Measurements from ENCODE around the gene PCBP4.

PCBP4 gene

DNA sequence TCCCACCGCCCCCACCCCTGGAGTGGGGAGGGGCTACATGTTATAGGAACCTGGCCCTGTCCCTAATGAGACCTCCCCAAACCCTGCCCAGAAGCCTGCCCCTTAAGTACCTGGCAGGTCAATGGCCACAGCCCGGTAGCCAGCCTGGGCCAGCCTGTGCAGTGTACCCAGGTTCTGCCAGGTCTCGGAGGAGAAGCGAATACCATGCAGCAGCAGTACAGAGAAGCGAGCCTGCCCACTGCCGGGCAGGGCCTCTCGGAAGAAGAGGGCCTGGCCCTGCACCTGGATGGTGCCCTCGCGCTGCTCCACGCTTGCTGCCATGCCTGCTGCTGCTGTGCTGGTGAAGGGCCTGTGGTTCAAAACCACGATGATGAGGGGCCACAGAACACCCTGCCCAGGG lies 4.1 kb upstream of the PCBP4 start:
- DNase-seq (ENCODE audit: low spot score): no peak

DNA sequence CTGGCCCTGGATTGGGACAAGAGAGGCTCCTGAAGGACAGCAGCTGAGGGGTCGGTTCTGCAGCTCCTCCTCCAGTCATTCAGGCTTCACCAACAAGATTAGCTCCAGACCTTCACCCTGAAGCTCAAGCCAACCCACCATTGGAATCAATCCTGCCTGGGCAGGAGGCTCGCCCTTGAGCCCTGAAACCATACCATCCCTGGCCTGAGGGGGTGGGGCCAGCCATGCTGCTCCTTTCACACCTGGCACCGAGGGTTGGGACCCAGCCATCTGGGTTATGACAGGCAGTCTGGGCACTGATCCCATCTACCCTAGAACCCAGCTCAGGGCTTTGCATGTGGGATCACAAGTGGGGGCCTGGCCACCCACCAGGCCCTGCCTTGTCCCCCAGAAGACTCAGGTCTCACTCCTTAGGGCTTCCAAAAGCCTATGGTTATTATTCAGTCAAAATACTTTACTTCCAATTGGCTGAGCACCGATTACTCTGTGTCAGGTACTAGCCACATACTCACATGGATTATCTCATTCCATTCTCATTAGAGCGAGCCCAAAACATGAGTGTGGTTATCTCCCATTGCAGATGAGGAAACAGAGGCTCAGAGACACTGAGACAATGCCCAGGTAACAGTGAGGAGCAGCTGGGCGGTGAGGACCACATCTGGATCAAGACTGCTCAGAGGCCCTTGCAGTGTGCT lies 3.5 kb upstream of the PCBP4 start:
- DNase-seq (ENCODE audit: low spot score): no peak

DNA sequence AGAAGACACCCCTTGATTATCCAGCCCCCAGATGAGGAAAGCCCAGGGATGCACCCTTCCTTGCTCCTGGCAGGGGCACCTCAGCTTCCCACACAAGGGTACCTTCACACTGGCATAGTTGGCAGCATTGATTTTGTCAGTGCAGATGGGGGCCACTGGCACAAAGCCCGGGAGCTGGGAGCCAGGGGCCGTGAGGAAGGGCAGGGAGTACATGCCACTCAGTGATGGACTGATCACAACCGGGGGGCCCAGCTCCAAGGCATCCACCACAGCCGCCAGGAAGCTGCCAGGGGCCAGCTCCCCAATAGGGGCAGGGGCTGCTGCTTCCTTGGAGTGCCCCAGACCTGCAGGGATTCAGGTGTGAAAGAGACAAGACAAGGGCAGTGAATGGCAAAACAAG lies 2.6 kb upstream of the PCBP4 start:
- DNase-seq (ENCODE audit: low spot score): no peak

DNA sequence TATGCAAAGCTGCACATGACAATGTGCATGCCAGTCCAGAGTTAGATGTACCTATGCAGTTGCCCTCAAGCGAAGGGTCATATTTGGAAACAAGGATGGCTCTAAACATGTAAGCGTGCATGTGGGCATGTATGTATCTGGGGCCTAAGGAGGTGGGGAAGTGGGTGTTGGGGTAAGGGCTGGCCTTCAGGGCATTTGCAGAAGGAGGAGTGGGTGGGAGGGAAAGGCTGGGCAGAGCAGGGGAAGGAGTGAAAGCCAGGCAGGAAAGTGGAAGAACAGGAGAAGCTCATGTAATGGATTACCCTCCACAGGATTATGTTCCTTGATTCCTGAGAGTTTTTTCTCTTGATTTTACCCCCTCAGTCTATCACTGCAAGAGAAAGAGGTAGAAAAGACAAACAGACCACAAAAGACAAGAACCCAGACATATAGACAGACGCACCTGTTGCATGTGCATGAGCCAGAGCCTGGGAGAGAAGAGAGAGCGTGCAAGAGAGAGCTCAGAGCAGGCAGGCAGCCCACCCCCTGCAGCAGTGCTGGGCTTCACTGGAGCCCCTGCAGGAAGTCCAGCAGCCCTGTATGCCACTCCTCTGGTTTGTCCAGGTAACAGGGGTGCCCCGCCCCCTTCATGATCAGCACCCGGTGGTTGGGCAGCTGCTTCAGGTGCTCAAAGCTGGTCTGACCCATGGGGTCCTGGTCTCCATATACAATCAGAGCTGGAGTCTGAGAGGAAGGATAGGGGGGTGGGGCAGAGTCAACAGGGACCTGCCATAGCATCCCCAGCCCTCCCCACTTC lies 1.8 kb upstream of the PCBP4 start:
- no peak for DNase-seq (ENCODE audit: low spot score)

DNA sequence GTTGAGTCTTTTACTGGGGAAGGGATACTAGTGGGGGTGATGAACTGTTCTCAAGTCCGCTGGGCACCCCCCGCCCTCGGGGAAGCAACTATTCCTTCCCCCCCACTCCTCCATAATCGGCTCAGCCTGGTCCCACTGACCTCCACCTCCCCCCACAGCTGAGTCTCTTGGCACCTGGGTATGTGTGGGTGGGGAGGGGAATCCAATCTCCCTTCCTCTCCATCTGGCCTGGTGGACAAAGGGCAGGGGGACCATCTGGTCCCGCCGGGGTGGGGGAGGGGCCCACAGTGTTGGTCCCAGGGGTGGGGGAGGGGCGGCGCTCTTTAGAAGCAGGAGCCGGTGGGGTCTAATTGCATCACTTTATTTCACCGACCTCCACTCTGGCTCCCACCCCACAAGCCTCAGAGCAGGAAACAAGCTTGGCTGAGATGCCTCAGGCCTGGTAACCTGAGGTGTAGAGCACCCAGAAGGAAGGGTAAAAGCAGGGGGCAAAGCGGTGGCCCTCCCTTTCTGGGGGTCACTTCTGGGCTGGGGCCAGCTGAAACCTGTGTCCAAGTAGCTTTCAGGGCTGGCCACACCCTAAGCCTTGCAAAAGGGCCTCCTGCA lies 1.0 kb upstream of the PCBP4 start:
- DNase-seq (ENCODE audit: low spot score): no peak

DNA sequence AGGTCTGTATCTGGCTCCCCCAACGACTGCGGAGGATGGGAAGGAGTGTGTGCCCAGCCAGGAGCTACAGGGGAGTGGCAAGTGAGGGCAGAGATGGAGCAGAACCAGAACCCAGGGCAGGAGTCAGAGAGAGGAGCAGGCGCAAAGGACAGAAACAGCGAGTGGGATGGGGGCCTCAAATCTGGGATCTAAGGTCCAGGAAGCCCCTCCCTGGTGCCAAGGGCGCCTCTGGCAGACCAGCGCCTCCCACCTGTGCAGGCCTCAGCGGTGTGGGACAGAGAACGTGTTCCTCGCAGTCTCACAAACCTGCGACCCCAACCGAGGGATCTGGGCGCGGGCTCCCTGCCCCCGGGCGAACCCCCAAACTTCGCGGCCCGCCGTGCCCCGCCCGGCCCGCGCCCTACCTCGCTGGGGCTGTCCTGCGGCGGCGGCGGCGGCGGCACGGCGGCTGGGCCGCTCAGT lies 301 bp downstream of the PCBP4 start:
- no peak for DNase-seq (ENCODE audit: low spot score)

DNA sequence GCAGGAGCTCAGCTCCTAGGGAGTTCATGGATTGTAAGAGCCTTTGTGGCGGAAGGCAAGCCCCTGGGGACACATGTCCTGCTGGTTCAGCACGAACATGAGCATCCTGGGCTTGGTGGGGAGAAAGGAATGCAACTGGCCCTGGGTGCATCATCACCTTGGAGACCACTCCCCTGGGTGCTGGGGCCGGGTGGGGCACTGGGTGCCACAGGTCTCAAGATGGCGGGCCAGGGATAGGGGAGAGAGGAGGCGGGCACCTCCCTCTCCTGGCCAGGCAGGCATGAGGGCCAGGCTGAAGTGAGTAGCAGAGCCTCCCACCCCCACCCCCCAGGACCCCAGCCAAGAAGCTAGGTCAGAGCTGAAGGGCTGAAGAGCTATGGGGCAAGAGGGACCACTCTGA lies 768 bp downstream of the PCBP4 start:
- DNase-seq (ENCODE audit: low spot score): no peak

DNA sequence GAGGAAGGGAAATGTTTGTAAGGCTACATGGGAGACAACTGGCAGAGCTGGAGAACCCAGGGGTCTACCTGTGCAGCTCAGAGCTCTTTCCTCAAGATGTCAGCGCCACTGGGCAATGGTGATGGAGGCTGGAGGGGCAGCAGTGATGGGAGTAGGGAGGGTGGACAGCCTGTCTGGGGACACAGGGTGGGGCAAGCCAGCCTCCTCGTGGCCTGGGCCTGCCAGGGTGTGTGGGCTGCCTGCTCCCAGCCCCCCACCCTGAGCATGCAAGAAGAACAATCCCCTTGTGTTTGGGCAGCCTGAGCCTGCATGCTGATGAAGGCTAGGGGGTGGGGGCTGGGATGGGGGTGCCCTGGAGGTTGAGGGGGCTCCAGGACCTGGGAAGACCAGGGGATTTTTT lies 1.2 kb downstream of the PCBP4 start:
- DNase-seq (ENCODE audit: low spot score): peak; percentile 90

DNA sequence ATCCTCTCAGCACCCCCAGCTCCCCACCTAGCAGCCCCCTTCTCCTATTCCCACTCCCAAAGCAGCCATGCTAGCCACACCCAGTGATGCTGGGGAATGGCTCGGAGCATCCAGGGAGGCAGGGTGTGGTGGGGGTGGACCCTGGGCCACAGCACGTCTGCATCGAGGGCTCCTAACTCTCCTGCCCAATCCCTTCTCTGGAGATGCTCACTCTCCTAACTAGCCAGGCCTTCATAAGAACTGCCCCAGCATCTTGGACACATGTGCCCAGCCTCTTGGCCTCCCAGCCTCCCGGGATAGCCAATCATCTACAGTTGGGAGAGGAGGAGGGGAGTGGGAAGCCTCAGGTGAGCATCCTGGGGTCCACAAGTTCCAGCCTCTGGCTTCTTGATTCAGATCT lies 2.7 kb downstream of the PCBP4 start:
- no peak for DNase-seq (ENCODE audit: low spot score)

DNA sequence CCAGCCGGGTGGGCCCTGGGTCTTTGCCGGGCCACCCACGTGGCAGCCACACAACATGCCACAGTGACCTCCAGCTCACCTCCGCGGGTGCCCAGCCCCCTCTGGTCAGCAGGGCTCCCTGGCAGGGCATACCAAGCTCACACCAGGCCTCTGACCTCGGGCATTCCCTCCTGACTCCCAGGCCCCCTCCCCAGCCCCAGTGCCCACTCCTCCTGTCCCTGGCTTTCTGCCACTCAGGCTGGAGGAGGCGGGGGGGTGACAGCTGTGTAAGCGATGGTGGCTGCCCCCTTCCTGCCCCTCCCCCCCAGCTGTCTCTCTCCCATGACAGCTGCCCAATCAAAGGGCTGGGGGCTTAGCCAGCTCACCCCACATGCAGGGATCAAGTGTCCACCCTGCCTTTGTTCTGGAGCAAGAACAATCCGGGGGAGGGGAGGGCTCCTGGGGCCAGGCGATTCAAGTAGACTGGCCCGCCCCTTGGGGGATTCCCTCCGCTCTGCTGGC lies 3.3 kb downstream of the PCBP4 start:
- peak; percentile 37 for DNase-seq (ENCODE audit: low spot score)

DNA sequence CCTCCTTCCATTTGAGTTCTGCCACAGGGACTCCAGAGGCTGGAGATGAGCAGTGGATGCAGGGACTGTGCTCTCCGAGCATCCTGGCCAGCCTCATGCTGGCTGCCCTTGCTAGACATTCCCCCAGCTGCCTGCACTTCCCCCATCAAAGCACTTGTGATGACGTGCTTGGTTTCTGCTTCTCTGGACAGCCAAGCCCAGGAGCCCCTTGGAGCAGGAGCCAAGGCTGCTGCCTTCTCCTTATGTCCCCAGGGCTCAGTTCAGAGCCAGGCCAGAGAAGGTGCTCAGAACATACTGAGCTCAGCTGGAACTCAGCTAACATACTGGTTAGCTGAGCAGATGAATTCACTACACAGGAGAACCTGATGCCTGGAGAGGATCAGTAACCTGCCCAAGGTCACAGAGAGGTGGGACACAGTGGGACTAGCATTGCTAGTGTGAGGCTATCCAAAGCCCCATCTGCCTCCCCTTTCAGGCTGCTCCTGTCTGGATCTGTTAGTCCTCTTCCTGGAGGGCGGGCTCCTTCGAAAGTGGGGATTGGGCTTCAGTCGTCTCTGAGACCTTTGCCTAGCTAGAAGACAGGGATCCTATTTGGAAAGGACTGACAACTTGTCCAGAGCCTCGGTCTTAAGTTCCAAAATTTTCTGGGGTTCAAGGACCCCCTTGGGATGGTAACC lies 4.3 kb downstream of the PCBP4 start:
- DNase-seq (ENCODE audit: low spot score): peak; percentile 48

DNA sequence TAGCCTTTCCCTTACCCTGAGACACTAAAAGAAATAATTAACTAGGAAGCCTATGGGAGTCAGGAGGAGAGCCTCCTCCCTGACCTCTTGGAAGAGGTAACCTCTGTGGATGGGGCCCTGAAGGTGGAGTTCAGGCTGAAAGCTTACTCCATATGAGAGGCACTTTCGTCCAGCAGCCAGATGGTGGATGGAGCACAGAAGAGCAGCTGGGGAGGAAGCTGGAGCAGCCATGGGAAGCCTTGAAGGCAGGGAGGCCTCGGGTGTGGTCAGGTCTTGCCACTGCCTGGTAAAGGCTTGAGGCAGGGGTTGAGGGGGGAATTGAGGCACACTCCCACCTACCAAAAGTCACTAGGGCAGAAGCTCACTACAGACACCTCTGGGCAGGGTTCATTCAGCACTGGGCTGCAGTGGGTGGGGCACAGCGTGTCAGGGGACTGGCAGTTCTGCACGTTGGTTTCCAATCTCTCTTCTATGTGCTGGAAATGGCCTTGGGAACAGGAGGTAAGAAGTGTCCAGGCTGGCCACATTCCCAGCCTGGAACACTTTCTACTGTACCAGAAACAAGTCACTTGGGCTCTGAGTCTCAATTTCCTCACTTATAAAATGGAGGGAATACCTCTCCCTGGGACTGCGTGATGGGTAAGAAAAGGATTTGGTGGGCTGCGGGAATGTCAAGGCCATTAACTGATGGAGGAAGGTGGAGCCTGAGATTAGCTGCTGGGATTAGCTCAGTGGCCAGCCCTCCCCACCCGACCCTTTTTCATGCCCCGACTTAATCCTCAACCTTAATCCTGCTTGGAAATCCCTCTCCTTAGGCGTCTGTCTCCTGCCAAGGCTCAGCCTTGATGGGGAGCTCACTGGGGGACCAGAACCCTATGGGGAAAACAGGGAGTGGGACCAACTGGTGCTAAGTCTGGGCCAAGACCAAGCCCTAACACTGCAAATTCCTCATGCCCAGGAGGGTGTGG lies 5.4 kb downstream of the PCBP4 start:
- no peak for DNase-seq (ENCODE audit: low spot score)

DNA sequence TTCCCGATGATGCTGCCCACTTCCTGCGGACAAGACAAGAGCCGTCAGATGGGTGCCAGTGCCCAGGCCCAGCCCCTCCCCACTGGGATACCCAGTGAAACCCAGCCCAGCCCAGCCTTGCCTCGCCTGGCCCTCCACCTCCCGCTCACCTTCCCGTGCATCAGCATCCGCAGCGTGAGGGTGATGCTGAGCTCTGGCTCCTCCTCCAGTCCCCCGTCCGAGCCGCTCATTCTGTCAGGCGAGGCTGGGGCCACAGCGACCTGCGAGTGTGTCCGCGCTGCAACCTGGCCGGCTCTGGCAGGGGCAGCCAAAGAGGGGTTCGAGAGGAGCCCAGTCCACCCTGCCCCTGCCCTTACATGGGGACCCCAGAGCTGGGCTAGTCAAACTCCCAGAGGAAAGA lies 6.2 kb downstream of the PCBP4 start:
- no peak for DNase-seq (ENCODE audit: low spot score)

DNA sequence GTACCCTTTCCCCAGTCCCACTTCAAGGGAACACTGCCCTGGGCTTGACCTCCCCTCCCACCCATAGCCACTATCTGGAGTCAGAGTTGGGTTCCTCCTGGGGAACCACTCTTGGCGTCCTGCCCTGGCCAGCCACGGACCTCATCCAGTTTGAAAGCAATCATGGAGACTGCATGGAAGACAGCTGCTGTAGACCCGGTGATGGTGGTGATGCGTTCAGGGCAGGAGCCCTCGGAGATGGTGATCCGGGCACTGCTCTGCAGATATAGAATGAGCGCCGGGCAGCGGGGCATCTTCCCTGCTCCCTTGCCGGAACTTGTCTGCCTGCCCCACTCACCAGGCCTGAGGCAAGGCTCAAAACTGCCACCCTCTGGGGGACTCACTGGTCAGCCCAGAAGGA lies 6.9 kb downstream of the PCBP4 start:
- DNase-seq (ENCODE audit: low spot score): no peak

DNA sequence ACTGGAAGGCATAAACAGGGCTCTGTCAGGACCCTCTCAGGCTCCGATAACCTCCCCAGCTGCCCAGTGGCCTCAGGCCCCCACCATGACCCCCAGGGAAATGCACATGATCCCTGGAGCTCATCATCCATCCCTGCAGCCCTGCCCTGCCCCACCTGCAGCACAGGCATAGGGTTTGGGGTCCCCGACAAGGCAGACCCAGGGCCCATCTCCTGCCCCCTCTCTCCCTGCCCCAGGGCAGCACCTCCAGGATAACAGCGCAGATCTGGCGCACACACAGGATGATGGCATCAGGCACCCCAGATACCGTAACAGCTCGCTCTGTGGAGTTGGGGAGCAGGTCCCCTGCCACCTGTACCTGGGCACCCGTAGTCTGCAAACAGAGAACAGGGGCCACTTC lies 7.6 kb downstream of the PCBP4 start:
- DNase-seq (ENCODE audit: low spot score): no peak

DNA sequence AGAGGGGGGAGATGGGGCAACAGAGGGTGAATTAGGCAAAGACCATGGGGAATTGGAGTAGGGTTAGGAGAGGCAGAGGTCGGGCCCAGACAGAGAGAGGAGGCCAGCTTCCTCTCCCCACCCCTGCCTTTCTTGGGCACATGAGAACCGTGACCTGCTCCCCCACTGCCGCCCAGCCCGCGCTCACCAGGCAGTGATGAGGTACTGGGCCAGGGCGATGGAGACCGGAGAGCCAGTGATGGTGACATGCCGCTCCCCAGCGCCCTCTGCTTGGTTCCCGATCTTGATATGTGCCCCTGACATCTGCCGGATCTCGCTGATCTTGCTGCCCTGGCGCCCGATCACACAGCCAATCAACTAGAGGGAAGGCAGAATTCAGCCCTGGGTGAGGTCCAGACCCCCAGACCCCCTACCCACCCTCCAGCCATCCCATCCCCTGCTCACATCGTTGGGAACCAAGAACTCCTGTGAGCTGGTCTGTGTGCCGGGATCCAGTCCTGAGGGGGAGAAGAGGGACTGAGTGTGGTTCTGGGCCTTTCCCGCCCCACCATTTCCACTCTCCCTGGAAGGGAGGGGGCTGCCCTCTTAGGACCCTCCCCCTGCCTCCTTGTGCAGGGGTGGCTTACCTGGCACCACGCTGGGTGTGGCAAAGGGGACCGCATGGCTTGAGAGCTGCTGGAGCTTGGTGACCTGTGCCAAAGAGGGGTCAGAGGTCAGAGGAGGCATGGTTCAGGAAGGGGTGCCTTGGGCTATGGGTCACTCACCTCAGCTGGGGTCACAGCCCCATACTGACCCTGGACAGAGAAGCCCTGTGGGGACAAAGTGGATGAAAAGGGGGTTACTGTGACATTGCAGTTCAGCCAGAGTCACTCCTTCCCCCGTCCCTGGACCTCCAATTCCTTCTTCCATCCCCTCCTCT lies 8.4 kb downstream of the PCBP4 start:
- no peak for DNase-seq (ENCODE audit: low spot score)

DNA sequence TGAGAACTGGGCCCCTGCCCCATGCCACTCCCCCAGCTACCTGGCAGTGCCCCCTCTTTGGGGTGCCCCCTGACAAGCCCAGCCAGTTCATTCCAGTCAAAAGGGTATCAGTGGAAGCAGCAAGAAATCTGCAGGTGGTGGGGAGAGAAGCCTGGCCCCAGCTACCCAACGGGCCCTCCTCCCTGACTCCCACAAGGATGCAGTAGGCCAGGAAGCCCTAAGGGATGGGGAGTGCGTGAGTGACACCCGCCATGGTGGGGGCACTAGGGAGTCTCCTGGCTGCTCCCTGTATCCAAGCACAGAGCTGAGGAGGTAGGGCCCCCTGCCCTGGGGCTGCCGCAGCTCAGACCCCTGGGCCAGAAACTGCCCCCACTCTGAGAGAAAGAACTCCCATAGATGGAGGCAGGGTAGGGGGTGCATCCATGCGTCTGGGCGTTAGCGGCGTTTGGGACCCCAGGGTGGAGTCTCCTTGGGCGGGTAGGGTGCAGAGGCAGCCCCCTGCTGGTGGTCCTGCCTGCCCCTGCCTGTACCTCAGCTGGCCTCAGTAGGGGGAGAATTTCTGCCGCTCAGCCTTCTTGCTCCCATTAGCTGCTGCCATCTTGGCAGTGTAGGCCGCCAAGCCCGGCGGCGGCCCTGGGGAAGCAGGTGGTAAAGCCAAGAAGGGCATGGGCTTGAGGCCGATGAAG lies 9.6 kb downstream of the PCBP4 start:
- DNase-seq (ENCODE audit: low spot score): no peak

DNA sequence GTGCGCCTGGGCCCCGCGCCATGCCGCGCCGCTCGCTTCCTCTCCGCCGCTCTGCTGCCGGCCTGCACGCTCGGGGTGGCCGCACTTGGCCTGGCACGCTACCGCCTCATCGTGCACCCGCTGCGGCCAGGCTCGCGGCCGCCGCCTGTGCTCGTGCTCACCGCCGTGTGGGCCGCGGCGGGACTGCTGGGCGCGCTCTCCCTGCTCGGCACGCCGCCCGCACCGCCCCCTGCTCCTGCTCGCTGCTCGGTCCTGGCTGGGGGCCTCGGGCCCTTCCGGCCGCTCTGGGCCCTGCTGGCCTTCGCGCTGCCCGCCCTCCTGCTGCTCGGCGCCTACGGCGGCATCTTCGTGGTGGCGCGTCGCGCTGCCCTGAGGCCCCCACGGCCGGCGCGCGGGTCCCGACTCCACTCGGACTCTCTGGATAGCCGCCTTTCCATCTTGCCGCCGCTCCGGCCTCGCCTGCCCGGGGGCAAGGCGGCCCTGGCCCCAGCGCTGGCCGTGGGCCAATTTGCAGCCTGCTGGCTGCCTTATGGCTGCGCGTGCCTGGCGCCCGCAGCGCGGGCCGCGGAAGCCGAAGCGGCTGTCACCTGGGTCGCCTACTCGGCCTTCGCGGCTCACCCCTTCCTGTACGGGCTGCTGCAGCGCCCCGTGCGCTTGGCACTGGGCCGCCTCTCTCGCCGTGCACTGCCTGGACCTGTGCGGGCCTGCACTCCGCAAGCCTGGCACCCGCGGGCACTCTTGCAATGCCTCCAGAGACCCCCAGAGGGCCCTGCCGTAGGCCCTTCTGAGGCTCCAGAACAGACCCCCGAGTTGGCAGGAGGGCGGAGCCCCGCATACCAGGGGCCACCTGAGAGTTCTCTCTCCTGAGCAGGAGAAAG lies 11.1 kb downstream of the PCBP4 start:
- peak; percentile 46 for DNase-seq (ENCODE audit: low spot score)
